Measurements from ENCODE around the gene CSPG4.
"Not testable (repeated sequence)": the region's sequence is repeated elsewhere in the genome, so short reads cannot be mapped to it uniquely, and the experiment has no call there.

Gene CSPG4

DNA sequence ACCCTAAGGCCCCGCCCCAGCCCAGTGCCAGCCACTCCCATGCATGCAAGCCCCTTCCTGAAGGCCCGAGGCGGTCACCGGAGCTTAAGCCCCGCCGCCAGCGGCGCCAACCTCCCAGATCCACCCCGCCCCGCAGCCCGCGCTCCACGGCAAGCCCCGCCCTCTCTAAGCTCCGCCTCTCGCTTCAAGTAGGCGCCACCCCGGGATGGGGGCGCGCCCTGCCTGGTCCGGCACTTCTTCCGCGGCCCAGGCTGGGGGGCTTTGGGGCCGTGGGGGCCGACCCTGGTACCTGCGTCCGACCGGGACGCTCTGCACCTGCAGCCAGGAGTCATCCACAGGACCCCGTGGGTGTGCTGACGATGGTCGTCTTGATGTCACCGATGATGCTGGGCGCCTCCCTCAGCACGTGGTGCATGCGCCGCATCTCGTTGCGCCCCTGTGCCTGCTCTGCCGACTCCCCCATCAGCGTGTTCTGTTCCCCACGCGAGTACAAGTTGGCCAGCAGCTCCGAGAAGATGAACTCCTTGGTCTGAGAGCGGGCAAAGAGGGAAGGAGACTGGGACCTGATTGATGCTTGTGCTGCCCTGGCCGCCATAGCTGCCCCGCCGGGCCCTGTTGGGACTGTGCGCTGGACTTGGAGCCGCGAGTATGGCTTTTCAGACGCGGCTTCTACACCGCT is 26.1 kb upstream of the CSPG4 start:
- peak; percentile 79 to 80 for DNase-seq (ENCODE audit: low read depth in 1 of 2, low spot score in 1 of 2)

DNA sequence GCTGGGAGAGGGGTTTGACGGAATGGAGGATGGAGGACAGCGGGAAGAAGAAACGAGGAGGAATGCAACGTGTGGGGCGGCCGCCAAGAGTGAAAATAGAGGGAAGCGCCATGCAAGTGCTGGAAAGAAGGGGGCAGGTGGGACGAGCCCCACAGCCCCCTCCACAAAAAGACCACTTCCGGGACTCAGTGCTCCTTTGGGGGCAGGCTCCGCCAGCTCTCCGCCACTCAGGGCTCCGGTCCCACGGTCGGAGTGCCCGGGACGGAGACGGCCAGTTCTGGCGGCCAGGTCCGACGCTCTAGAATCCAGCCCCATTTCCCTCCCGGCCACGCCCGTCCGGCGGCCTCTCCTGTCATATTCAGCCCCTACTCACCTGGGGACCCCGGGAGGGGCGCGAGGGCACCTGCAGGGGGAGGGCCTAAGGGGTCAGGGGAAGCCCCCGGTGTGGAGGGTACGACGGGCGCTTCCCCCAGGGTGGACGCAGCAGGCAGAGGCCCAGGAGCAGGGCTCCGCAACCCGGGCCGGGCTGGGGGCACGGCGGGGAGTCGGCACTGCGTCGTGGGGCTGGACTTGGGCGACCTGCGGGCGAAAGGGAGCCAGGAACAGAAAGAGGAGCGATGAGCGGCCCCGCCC is 25.5 kb upstream of the CSPG4 start:
- no peak for DNase-seq (ENCODE audit: low read depth in 1 of 2, low spot score in 1 of 2)

DNA sequence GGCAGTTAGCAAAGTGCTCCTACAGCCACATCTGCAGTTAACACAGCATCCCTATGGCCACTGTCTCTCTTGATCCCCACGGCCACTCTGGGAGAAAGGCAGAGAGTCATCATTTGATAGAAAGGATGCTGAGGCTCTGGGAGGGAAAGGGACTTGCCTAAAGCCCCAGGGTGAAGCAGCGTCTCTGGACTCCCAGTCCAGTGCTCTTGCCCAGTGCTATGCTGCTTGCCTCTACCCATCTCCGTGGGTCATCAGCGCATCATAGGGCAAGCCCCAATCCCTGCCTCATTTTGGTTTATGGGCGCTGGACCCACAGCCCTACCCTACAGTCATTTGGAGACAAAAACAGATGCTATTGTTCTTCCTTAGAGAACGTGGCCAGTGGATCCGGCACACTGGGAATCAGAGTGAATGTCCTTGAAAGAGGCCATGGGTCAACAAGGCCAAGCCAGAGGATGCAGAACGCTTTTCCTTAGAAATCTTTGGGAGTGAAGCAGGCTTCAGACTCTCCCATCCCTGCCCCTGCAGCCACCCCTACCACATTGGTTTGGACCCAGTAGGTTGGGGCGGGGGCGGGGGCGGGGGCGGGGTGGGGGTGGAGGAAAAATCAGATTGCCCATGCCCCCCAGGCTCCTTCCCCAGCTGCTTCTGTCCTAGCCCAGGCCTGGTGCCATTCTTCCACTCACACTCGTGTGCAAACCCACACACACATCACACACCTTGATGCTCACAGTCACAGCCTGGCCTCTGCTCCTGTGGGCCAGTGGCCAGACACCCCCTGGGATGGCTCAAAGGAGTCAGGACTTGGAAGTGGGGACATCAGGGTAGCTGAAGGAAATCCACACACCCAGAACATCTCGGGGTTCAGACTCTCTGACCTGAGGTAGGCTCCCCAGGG is 24.7 kb upstream of the CSPG4 start:
- DNase-seq (ENCODE audit: low read depth in 1 of 2, low spot score in 1 of 2) = not testable (repeated sequence)

DNA sequence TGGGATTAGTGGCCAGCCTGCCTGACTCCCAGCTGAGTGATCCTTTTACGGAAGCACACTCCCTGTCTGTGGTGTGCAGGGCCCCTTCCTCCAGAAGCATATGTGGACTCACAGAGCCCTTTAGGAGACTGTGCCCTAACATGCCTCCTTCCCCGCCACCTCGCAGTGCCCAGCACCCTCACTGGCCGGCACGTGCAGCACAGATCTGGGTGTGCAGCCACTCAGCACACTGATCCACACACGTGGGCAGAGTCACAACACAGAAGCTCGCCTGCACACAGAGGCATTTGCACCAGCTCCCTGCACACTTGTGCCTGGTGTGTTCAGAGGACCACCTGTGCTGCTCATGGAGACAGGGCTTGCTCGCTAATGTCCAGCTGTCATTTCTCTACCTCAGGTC is 23.6 kb upstream of the CSPG4 start:
- no peak for DNase-seq (ENCODE audit: low read depth in 1 of 2, low spot score in 1 of 2)

DNA sequence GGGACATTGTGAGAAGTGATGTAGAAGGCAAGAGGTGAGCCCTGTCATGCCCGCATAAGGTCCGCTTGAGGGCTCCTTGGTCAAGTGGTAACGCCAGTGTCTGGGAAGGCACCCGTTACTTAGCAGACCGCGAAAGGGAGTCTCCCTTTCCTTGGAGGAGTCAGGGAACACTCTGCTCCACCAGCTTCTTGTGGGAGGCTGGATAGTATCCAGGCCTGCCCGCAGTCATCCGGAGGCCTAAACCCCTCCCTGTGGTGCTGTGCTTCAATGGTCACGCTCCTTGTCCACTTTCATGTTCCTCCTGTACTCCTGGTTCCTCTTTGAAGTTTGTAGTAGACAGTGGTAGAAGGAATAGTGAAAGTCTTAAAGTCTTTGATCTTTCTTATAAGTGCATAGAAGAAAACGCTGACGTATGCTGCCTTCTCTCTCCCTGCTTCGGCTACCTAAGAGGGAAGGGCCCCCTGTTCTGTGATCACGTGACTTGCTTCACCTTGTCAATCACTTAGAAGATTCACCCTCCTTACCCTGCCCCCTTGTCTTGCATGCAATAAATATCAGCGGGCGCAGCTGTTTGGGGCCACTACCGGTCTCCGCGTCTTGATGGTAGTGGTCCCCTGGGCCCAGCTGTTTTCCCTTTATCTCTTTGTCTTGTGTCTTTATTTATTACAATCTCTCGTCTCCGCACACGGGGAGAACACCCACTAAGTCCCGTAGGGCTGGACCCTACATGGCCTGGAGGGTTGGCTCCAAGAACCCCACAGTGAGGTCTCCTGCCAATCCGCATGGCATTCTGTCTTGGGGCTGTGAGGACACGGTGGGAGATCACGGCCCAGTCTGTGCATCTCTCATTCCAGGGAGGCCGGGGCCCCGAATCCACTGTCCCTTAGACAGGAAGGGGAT is 22.5 kb upstream of the CSPG4 start:
- DNase-seq (ENCODE audit: low read depth in 1 of 2, low spot score in 1 of 2) = not testable (repeated sequence)

DNA sequence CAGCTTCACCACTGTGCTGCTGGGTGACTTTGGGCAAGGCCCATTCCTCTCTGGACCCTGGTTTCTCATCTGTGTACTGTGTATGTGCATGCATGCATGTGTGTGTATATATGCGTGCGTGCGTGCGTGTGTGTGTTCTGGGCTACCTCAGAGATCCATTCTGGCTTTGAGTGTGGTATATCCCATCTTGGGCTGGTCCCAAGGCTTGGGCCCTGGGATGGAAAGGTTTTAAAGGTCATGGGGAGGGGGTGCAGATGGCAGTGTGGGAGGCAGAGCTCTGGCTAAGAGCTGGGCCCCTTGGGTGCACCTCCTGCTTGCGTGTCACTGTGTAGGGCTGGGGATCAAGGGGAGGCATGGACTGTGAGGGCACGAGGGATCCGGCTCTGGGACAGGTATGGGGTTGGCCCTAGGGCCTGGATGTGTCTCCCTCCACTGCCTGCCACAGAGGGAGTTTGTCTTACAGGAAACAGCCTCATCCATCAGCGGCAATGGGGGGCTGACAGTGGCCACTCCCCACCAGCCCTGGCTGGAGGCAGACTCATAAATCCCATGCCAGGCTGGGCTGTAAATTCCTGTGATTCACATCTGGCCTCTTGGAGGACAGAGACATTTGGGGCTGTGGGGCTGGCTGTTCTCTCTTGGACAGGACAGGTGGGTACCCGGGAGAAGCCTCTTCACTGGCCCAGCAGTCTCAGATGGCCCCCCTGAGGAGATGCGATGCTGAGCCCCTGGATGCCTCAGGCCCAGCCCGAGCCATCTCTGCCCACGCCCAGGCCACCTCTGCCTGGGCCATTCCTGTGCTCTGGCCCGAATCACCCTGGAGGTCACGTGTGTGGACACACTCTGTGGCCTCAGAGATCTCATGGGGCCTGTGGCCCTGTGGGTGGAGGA is 21.4 kb upstream of the CSPG4 start:
- no peak for DNase-seq (ENCODE audit: low read depth in 1 of 2, low spot score in 1 of 2)

DNA sequence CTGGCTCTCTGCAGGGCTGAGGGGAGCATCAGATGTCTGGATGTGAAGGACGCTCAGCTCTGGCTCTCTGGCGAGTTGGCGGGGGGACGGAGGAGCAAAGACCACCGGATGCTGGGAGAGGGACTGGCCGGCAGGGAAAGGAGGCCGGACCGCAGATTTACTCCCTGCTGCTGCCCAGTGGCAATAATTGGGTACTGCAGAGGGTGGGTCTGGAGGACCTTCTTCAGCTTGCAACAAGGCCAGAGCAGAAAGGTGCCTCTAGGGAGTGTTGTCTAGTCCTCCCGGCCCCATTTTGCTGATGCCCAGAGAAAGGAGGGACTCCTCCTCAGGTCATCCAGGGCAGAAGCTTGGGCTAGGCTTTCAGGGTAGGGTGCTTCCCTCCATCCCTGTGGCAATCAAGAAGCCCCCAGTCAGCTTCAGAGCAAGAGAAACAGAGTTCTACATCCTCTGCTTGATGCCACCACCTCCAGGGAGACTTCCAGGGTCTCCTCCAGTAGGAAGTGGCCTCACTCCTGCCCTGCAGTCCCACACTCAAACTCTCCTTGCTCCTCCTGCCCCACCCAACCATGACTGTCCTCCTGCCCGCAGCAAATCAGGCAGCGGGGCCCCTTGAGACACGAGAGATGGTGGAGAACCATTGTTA is 20.3 kb upstream of the CSPG4 start:
- DNase-seq (ENCODE audit: low read depth in 1 of 2, low spot score in 1 of 2) = peak in 1 of 2 donors; percentile 11

DNA sequence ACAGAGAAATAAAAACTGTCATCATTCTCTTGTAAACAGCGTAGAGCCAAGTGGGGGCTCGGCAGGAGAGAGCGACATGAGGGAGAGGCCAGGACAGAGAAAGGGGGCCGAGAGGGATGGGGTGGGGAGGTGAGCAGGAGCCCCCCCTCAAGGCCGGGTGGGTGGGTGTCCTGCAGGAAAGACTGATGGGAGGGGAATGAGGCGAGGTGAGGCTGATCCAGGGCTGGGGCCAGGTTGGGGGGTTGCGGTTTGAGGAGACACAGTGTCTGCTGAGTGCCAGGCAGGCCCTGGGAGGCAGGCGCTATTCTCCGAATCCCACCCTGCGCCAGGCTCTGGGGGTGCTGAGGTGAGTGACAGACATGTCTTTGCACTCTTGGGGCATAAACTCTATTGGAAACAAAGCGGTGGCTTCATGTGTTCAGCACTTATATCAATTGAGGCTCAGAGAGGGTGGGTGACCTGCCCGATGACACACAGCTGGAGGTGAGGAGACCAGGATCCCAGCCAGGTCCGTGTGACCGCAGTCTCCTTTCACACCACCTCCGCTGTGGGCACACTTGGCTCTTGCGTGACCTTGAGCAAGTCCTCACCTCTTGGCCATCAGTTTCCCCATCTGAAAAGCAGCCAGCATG is 19.6 kb upstream of the CSPG4 start:
- DNase-seq (ENCODE audit: low read depth in 1 of 2, low spot score in 1 of 2) = no peak

DNA sequence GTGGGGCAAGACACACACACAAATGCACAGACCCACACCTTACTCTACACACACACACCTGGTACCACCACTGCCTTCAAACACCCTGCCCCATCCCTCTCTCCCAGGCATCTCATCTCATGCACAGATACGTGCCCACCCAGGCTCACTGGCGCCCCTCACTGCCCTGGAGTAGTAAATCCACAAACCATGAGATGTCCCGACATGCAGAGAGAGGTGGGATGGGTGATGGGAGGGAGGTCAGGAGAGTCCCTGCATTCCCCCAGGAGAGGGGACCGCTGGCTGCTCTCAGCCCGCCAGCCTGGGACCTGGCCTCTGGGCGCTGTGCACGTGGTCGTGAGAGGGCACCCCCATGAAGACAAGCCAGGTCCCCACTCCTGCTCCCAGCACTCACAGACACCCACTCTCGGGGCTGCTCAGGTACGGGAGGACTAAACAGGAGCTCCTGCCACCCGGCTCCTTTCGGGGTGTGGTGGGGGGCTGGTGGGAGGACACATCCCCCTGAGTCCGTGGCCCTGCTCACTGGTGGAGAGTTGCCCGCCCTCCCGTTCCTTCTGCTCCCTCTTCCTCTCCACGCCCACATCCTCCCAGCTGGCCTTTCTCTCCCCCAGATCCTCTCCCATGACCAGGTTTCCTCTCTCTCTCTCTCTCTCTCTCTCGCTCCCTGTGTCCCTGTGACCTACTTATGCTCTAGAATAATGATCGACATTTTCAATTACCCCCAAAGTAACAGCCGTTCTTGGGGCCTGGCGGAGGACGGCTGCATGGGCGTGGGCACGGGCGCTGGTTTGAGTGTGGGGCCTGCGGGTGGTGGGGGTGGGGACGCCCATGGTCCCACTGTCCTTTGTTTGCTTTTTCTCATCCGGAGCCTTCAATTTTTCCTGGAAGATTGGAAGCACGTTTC is 18.9 kb upstream of the CSPG4 start:
- DNase-seq (ENCODE audit: low read depth in 1 of 2, low spot score in 1 of 2) = no peak

DNA sequence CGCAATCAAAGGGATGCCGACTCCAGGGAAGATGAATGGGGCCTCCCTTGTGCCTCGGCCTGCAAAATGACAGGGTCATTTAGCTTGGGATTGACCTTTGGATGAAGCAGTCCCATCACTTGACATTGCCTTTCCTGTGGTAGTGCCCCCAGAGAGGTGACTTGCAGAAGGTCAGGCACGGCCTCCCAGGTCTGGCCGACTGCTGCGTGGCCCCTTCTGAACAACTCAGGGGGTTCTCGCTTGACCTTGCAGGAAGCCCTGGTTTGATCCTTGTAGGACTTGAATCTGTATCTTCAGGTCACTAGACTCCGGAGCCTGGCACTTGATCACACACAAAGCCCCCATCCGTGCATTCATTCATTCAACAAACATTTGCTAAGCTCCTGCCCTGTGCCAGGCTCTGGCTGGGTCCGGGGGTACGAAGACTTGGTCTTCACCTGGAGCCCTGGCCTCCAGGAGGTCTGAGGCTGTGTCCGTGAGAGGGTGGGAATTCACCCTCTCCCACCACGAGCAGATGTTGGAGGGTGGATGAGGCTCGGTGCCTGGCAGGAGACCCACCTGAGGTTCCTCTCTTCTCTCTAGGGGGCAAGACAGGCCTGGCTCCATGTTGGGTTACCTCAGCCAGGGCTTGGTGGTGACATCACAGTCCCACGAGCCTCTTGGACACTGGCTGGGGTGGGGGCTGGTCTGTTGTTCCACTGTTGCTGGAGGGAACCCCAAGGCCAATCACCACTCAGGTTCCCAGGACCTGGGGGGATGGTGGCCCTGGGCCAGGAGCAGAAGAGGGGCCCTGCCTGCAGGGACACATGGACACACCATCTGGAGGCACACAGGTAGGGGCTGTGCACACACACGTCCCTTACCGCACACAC is 18.0 kb upstream of the CSPG4 start:
- not testable (repeated sequence) for DNase-seq (ENCODE audit: low read depth in 1 of 2, low spot score in 1 of 2)

DNA sequence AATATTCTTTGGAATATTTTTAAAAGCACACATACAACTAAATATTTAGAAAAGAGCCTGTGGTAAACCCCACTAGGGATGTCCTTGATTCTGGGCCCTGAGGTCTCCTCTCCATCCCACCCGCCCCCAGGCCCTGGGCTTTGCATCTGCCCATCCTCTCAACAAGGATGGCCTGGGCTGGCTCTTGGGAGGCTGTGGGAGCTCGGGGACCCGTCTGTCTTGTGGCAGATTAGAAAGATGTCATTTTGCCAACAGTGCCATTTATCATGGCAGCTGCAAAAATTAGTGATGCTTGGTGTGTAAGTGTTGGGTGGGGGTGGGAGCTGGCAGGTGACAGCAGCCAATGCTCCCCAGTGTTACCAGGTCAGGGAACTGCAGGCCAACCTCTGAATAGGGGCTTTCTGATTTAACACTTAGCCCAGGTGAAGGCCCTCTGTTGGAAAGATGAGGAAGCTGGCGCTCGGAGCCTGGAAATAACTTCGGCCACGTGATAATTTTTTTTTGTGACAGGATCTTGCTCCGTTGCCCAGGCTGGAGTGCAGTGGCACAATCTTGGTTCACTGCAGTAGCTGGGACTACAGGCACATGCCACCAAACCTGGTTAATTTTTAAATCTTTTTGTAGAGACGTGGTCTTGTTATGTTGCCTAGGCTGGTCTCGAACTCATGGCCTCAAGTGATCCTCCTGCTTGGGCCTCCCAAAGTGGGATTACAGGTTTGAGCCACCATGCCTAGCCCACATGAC is 16.9 kb upstream of the CSPG4 start:
- no peak for DNase-seq (ENCODE audit: low read depth in 1 of 2, low spot score in 1 of 2)

DNA sequence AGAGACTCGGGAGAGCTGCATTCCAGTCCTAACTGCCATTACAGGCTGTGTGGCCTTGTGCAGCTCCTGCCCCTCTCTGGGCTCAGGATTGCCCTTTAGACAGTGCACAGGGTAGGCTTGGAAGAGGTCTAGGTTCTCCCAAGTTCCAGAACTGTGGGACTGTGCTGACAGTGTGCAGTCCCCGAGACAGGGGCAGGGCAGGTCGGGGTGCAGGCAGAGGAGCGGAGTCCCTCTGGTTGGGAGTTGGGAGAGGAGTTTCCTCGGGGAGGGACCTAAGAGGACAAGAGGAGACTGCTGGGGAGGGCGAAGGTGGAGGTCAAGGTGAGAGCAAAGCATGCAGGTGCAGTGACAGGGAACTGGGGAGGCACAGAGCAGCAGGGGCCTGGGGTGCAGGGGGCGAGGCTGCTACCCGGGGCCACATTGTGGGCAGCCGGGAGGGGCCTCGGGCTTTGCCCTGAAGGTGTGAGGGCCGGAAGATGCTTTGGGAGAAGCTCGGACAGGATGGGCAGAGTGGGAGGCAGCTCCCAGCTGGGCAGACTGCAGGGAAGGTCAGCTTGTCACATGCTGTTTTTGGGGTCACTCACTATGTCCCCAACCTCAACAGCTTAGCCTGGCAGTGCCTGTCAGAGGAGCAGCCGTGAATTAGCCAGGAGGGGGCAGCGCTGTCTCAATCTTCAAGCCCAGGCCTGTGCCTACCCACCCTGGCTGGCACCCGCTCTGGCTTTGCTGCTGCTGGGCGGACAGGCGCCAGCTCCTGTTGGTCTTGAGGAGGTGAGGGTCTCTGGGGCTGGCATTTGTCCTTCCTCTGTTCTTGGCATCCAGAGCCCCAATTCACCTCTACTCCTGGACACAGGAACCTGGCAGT is 15.4 kb upstream of the CSPG4 start:
- peak; percentile 48 to 53 for DNase-seq (ENCODE audit: low read depth in 1 of 2, low spot score in 1 of 2)

DNA sequence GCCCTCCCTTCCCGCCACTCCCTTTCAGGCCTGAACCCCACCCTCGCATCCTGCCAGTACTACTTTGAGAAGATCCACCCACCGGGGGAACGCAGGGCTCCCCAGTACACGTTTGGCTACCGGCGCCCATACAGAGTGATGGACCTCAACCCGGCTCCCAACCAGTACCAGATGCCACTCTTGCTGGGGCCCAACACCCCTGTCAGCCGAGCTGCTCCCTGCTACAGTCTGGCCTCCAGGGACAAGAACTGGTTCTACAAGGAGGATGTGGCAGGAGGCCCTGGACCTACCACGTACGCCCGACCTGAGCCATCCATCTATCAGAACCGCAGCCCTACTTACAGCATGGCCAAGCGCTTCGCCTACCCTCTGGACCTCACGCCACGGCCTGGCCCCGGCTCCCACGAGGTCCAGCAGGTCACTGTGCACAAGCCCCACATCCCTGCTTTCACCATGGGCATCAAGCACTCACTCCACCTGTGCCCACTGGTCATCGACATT is 14.4 kb upstream of the CSPG4 start:
- no peak for DNase-seq (ENCODE audit: low read depth in 1 of 2, low spot score in 1 of 2)

DNA sequence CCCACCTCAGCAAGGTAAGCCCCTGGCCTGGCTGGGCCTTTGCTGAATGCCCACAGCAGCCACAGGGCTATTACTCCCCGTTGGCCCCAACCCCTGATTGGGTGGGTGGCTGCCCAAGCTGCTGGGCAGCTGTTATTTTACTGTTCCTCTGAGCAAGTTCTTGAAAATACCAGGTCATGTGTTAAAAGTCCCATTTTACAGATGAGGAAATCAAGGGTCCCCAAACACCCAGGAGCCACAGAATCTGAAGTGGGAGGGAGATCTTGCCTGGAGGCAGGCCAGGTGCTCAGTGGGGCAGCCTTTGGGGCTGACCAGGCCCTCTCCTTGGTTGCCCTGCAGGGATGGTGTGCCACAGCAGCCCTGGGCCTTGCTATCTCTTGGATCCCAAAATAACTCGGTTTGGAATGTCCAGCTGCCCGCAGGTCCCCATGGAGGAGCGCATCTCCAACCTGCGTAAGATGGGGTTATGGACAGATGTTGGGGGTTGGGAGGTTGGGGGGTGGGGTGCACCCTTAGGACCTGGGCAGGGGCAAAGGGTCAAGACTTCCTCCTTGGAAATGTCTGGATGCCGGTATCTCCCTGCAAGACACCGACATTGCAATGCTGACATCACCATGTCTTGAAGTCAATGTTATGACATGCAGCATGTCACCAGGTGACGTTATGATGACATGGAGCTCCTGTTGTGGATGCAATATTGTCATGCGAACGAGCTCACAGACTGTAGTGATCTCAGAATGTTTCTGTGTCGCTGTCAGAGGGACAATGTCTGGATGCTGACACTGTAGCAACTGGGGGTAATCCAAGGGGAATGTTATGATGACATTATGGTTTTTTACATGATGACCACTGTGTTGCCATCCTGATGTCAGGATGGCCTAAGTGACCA is 13.3 kb upstream of the CSPG4 start:
- no peak for DNase-seq (ENCODE audit: low read depth in 1 of 2, low spot score in 1 of 2)

Measured in activated T-helper 1 cell treated with anti-CD3 and anti-CD28 coated beads, Interleukin-2, amount 50 U/mL, for 16 hours (primary cell).